Measurements from ENCODE around the gene RAB34.

DNA sequence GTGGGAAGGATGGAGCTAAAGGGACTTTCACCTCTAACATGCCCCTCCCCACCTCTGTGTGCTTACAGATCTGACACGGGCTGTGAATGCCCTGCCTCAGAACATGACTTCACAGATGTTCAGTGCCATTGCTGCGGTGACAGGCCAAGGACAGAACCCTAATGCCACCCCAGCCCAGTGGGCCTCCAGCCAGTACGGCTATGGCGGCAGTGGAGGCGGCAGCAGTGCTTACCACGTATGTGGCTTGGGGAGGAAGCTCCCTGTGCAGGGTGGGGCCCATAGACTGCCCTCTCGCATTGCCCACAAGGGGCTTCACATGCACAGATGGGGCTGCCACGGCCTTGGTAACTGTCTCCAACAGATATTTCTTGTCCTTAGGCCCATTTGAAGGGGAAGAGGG lies 17.4 kb downstream of the RAB34 start:
- TF ChIP-seq, protein P1, sequence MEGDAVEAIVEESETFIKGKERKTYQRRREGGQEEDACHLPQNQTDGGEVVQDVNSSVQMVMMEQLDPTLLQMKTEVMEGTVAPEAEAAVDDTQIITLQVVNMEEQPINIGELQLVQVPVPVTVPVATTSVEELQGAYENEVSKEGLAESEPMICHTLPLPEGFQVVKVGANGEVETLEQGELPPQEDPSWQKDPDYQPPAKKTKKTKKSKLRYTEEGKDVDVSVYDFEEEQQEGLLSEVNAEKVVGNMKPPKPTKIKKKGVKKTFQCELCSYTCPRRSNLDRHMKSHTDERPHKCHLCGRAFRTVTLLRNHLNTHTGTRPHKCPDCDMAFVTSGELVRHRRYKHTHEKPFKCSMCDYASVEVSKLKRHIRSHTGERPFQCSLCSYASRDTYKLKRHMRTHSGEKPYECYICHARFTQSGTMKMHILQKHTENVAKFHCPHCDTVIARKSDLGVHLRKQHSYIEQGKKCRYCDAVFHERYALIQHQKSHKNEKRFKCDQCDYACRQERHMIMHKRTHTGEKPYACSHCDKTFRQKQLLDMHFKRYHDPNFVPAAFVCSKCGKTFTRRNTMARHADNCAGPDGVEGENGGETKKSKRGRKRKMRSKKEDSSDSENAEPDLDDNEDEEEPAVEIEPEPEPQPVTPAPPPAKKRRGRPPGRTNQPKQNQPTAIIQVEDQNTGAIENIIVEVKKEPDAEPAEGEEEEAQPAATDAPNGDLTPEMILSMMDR (IDR thresholded peaks at IDR 0.05) = no peak
- no peak for TF ChIP-seq POLR2AphosphoS5 (IDR thresholded peaks at IDR 0.05)
- TF ChIP-seq EP300 (IDR thresholded peaks at IDR 0.05) = no peak

Measured in gastroesophageal sphincter (tissue), 3 donors.